ENCODE data around the gene CCL26. TPM values are rescaled to one million over a fixed set of nuclear protein-coding genes. Genes with fewer than 3 reads are reported as not detected.

The CCL26 gene
- total and polyA plus RNA-seq, 9 of the 15 experiments (the other 6 are each of a cell fraction or from before 2014, with no cell fraction given), result 2.3 to 26.8 (median 8.4) TPM

DNA sequence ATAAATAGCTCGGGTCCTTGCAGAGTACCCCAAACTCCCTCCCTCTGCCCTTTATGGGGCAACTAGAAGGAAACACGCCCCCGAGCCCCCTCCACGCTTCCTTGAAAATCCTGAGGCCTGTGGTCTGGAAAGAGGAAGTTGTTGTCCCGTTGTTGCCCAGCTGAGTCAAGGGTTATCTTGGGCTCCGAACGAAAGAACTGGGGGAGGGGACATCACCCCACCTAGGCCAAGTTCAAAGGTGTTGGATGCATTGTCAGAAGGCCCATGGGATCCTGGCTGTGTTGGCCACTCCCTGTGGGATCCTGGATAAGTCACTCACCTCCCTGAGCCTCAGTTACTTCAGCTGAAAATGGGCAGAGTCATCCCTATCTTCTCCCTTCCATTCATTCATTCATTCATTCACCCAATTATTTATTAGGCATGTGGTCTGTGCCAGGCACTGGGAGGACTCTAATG is 41.8 kb upstream of the CCL26 start, which contains the start of gene CCL24 (continued):
- TF ChIP-seq, protein P1, sequence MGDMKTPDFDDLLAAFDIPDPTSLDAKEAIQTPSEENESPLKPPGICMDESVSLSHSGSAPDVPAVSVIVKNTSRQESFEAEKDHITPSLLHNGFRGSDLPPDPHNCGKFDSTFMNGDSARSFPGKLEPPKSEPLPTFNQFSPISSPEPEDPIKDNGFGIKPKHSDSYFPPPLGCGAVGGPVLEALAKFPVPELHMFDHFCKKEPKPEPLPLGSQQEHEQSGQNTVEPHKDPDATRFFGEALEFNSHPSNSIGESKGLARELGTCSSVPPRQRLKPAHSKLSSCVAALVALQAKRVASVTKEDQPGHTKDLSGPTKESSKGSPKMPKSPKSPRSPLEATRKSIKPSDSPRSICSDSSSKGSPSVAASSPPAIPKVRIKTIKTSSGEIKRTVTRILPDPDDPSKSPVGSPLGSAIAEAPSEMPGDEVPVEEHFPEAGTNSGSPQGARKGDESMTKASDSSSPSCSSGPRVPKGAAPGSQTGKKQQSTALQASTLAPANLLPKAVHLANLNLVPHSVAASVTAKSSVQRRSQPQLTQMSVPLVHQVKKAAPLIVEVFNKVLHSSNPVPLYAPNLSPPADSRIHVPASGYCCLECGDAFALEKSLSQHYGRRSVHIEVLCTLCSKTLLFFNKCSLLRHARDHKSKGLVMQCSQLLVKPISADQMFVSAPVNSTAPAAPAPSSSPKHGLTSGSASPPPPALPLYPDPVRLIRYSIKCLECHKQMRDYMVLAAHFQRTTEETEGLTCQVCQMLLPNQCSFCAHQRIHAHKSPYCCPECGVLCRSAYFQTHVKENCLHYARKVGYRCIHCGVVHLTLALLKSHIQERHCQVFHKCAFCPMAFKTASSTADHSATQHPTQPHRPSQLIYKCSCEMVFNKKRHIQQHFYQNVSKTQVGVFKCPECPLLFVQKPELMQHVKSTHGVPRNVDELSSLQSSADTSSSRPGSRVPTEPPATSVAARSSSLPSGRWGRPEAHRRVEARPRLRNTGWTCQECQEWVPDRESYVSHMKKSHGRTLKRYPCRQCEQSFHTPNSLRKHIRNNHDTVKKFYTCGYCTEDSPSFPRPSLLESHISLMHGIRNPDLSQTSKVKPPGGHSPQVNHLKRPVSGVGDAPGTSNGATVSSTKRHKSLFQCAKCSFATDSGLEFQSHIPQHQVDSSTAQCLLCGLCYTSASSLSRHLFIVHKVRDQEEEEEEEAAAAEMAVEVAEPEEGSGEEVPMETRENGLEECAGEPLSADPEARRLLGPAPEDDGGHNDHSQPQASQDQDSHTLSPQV (IDR thresholded peaks at IDR 0.05), result no peak
- TF ChIP-seq PRPF4 (IDR thresholded peaks at IDR 0.05; ENCODE audit: insufficient read depth, low read depth, low read length, poor library complexity, severe bottlenecking) (no peak), SOX6 (IDR thresholded peaks at IDR 0.05) (peak; percentile 83), ZNF507 (tag; conservative IDR thresholded peaks at IDR 0.05) (no peak), ARHGAP35 (IDR thresholded peaks at IDR 0.05; ENCODE audit: partially characterized antibody) (no peak), ZNF561 (CRISPR knock-in tag; conservative IDR thresholded peaks at IDR 0.05) (no peak), ERF (CRISPR knock-in tag; IDR thresholded peaks at IDR 0.05) (no peak), ZBTB17 (CRISPR knock-in tag; IDR thresholded peaks at IDR 0.05) (no peak), ZNF239 (CRISPR knock-in tag; IDR thresholded peaks at IDR 0.05) (no peak), RUNX1 (IDR thresholded peaks at IDR 0.05; ENCODE audit: low read depth) (no peak), MAZ (CRISPR knock-in tag; conservative IDR thresholded peaks at IDR 0.05 in 1 of 2, IDR thresholded peaks at IDR 0.05 in 1 of 2) (no peak), CTBP1 (IDR thresholded peaks at IDR 0.05; ENCODE audit: borderline replicate concordance) (peak; percentile 82; the same call in 1 of the 2 replicates), CBX3 (IDR thresholded peaks at IDR 0.05; ENCODE audit: borderline replicate concordance in 1 of 2, low read length in 2 of 2) (peak in 1 of 2 experiments; percentile 55; a peak in 1 of 3 replicates), NR2C1 (IDR thresholded peaks at IDR 0.05) (peak; percentile 68), NR2C1 (tag; IDR thresholded peaks at IDR 0.05) (peak; percentile 70), ZFP36 (IDR thresholded peaks at IDR 0.05; ENCODE audit: low read depth, low read length, partially characterized antibody) (peak; percentile 42), RBBP5 (IDR thresholded peaks at IDR 0.05; ENCODE audit: borderline replicate concordance, insufficient read depth, low read length, poor library complexity, severe bottlenecking) (peak; percentile 16), ELF4 (CRISPR knock-in tag; IDR thresholded peaks at IDR 0.05) (no peak)
- TF ChIP-seq, protein P2, sequence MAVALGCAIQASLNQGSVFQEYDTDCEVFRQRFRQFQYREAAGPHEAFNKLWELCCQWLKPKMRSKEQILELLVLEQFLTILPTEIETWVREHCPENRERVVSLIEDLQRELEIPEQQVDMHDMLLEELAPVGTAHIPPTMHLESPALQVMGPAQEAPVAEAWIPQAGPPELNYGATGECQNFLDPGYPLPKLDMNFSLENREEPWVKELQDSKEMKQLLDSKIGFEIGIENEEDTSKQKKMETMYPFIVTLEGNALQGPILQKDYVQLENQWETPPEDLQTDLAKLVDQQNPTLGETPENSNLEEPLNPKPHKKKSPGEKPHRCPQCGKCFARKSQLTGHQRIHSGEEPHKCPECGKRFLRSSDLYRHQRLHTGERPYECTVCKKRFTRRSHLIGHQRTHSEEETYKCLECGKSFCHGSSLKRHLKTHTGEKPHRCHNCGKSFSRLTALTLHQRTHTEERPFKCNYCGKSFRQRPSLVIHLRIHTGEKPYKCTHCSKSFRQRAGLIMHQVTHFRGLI (CRISPR knock-in tag; IDR thresholded peaks at IDR 0.05), result no peak
- TF ChIP-seq, protein P3, sequence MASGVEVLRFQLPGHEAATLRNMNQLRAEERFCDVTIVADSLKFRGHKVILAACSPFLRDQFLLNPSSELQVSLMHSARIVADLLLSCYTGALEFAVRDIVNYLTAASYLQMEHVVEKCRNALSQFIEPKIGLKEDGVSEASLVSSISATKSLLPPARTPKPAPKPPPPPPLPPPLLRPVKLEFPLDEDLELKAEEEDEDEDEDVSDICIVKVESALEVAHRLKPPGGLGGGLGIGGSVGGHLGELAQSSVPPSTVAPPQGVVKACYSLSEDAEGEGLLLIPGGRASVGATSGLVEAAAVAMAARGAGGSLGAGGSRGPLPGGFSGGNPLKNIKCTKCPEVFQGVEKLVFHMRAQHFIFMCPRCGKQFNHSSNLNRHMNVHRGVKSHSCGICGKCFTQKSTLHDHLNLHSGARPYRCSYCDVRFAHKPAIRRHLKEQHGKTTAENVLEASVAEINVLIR (CRISPR knock-in tag; IDR thresholded peaks at IDR 0.05), result no peak
- TF ChIP-seq, protein P4, sequence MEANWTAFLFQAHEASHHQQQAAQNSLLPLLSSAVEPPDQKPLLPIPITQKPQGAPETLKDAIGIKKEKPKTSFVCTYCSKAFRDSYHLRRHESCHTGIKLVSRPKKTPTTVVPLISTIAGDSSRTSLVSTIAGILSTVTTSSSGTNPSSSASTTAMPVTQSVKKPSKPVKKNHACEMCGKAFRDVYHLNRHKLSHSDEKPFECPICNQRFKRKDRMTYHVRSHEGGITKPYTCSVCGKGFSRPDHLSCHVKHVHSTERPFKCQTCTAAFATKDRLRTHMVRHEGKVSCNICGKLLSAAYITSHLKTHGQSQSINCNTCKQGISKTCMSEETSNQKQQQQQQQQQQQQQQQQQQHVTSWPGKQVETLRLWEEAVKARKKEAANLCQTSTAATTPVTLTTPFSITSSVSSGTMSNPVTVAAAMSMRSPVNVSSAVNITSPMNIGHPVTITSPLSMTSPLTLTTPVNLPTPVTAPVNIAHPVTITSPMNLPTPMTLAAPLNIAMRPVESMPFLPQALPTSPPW (CRISPR knock-in tag; IDR thresholded peaks at IDR 0.05), result peak; percentile 87
